Effector memory CD4-positive, alpha-beta T cell (primary cell): ENCODE measurements around the gene DND1.
"Not testable (repeated sequence)": the region's sequence is repeated elsewhere in the genome, so short reads cannot be mapped to it uniquely, and the experiment has no call there.

ENCODE experiments used
- DNase-seq, 3 donors: peaks; one replicate each; pipeline ENCODE4 v3.0.0-alpha.2; 2020
- H3K27ac ChIP-seq: 2 replicates; pipeline ENCODE4 v1.7.0; 2013; ENCODE audit warnings: mild to moderate bottlenecking, low read length, moderate library complexity; ENCODE audit not compliant: insufficient read depth, poor library complexity, severe bottlenecking
- H3K27me3 ChIP-seq: replicated peaks from 2 replicates; pipeline ENCODE4 v1.7.0; 2013; ENCODE audit warnings: mild to moderate bottlenecking, low read length; ENCODE audit not compliant: insufficient read depth, control insufficient read depth, poor library complexity, severe bottlenecking
- H3K36me3 ChIP-seq: 2 replicates; pipeline ENCODE4 v1.7.0; 2013; ENCODE audit warnings: mild to moderate bottlenecking, low read length, moderate library complexity; ENCODE audit not compliant: control insufficient read depth, insufficient read depth
- H3K4me1 ChIP-seq: 2 replicates; pipeline ENCODE4 v1.7.0; 2013; ENCODE audit warnings: low read length, mild to moderate bottlenecking; ENCODE audit not compliant: control insufficient read depth, insufficient read depth, poor library complexity, severe bottlenecking
- H3K4me3 ChIP-seq: 2 replicates; pipeline ENCODE4 v1.7.0; 2013; ENCODE audit warnings: low read length, low read depth, mild to moderate bottlenecking; ENCODE audit not compliant: insufficient read depth, poor library complexity, severe bottlenecking
- H3K9me3 ChIP-seq: 2 replicates; pipeline ENCODE4 v1.7.0; 2013; ENCODE audit warnings: mild to moderate bottlenecking, low read length, moderate library complexity; ENCODE audit not compliant: control insufficient read depth
- total RNA-seq, 3 donors: gene quantifications; one replicate each; lab custom pipeline; 2026; lab: John Stamatoyannopoulos, UW

Gene DND1
- 0.96 to 2.2 (median 1.5) reads per million in 3 donors for total RNA-seq

- Histone ChIP-seq H3K4me1 (no peaks in the 10 kb centered on the region), H3K36me3 (peaks cover 80% of the 10 kb centered on the region), H3K4me3 (no peak within 1 kb of the TSS), H3K9me3 (no peaks in the 10 kb centered on the region), H3K27me3 (no peaks in the 10 kb centered on the region), H3K27ac (no peak within 1 kb of the TSS)
- no peak for DNase-seq
These were observed at the start of gene DND1 for GRCh38 chr5:140673187-140673976. DND1 (minus strand) TSS chr5:140673576; CDS start chr5:140673542, 34 bp downstream.

- H3K4me1 ChIP-seq, DNase-seq, H3K27ac ChIP-seq, H3K4me3 ChIP-seq, H3K27me3 ChIP-seq, H3K36me3 ChIP-seq, H3K9me3 ChIP-seq: not testable (repeated sequence)
These were observed 48.0 kb upstream of the DND1 start for GRCh38 chr5:140721395-140721794.

- not testable (repeated sequence) for H3K27ac ChIP-seq, H3K9me3 ChIP-seq, DNase-seq, H3K27me3 ChIP-seq, H3K4me3 ChIP-seq, H3K4me1 ChIP-seq, H3K36me3 ChIP-seq
These were observed 47.4 kb upstream of the DND1 start for GRCh38 chr5:140720738-140721137.

DNA sequence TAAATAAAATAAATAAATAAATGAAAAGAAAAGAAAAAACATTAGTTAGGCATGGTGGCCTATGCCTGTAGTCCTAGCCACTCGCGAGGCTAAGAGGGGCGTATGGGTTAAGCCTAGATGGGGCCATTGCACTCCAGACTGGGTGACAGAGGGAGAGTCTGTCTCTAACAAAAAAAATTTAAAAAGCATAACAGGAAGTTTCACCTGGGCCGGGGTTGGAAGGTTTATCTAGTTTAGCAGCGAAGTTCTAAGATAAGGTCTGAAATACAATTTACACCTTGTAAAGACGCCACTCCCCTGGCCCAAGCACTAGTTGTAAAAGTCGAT, 44.9 kb upstream of the DND1 start:
- H3K4me1 ChIP-seq = no peaks in the 10 kb centered on the region
- H3K27ac ChIP-seq = no peak overlapping the region
- no peaks in the 10 kb centered on the region for H3K36me3 ChIP-seq
- no peaks in the 10 kb centered on the region for H3K27me3 ChIP-seq
- H3K4me3 ChIP-seq = no peak overlapping the region
- H3K9me3 ChIP-seq = no peaks in the 10 kb centered on the region
- no peak for DNase-seq

GRCh38 chr5:140716238-140716637, 42.9 kb upstream of the DND1 start:
- H3K4me3 ChIP-seq, H3K36me3 ChIP-seq, H3K27me3 ChIP-seq, H3K4me1 ChIP-seq, DNase-seq, H3K9me3 ChIP-seq, H3K27ac ChIP-seq: not testable (repeated sequence)

GRCh38 chr5:140713562-140714094, 40.3 kb upstream of the DND1 start:
- Histone ChIP-seq H3K4me1 (no peaks in the 10 kb centered on the region), H3K36me3 (no peaks in the 10 kb centered on the region), H3K27me3 (no peaks in the 10 kb centered on the region), H3K4me3 (no peak overlapping the region), H3K9me3 (no peaks in the 10 kb centered on the region), H3K27ac (no peak overlapping the region)
- DNase-seq = no peak

- Histone ChIP-seq H3K27me3 (no peaks in the 10 kb centered on the region), H3K4me3 (no peak overlapping the region), H3K9me3 (no peaks in the 10 kb centered on the region), H3K27ac (no peak overlapping the region), H3K4me1 (no peaks in the 10 kb centered on the region), H3K36me3 (peaks cover 2% of the 10 kb centered on the region)
- no peak for DNase-seq
These were observed 38.4 kb upstream of the DND1 start for GRCh38 chr5:140711794-140712193.

GRCh38 chr5:140710899-140711552, 37.6 kb upstream of the DND1 start:
- H3K9me3 ChIP-seq = no peaks in the 10 kb centered on the region
- H3K4me1 ChIP-seq = no peaks in the 10 kb centered on the region
- H3K27me3 ChIP-seq = no peaks in the 10 kb centered on the region
- H3K4me3 ChIP-seq = peak overlapping the region; percentile 75
- DNase-seq = peak; percentile 70 to 74 (median 73)
- H3K36me3 ChIP-seq = peaks cover 6% of the 10 kb centered on the region
- H3K27ac ChIP-seq = peak overlapping the region; percentile 86

DNA sequence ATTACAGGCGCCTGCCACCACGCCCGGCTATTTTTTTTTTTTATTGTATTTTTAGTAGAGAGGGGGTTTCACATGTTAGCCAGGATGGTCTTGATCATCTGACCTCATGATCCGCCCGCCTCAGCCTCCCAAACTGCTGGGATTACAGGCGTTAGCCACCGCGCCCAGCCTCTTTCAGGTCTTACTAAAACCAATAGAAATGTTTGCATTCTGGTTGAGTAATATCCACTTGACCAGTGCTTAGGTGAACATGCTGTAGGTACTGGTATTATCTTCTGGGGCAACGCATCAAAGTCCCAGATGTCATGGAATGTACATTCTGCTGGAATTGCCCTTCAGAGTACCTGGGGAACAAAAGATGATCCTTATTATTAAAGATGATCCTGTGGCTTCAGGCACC, 35.4 kb upstream of the DND1 start:
- peaks cover 28% of the 10 kb centered on the region for H3K36me3 ChIP-seq
- not testable (repeated sequence) for H3K4me1 ChIP-seq, H3K9me3 ChIP-seq, H3K27me3 ChIP-seq, DNase-seq, H3K27ac ChIP-seq, H3K4me3 ChIP-seq

GRCh38 chr5:140707812-140708211, 34.4 kb upstream of the DND1 start:
- Histone ChIP-seq H3K4me1 (no peaks in the 10 kb centered on the region), H3K4me3 (no peak overlapping the region), H3K9me3 (no peaks in the 10 kb centered on the region), H3K27me3 (no peaks in the 10 kb centered on the region), H3K27ac (no peak overlapping the region), H3K36me3 (peaks cover 38% of the 10 kb centered on the region)
- DNase-seq = no peak
